C4-2B (cell line): ENCODE data around the gene PSD4.

Source experiments
- ZFX ChIP-seq: fragments of 450-650 bp; IDR thresholded peaks from 2 replicates; pipeline ENCODE4 v1.6.1; 2017
- TF ChIP-seq, protein P1 (sequence below): fragments of 450-650 bp; conservative IDR thresholded peaks from 2 replicates; pipeline ENCODE4 v1.5.1; 2017; ENCODE audit warnings: mild to moderate bottlenecking

DNA sequence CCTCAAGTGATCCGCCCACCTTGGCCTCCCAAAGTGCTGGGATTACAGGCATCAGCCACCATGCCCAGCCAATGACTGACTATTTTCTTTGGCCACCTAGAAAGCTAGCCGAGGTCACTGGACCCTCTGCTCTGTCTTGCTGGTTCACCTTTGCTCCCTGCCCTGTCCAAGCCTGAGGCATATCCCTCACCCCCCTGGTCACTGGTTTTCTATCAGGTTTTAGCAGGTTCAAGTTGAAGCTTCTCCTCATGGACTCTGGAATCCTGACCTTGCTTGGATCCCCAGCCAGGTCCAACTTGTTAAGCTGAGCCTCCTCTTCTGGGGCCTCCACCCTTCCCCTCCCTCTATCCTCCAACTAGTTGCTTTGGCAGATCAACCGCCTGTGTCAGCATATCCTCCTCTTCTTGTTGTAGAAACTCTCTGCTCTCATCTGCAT, 71.5 kb downstream of the PSD4 start:
- TF ChIP-seq, protein P1, sequence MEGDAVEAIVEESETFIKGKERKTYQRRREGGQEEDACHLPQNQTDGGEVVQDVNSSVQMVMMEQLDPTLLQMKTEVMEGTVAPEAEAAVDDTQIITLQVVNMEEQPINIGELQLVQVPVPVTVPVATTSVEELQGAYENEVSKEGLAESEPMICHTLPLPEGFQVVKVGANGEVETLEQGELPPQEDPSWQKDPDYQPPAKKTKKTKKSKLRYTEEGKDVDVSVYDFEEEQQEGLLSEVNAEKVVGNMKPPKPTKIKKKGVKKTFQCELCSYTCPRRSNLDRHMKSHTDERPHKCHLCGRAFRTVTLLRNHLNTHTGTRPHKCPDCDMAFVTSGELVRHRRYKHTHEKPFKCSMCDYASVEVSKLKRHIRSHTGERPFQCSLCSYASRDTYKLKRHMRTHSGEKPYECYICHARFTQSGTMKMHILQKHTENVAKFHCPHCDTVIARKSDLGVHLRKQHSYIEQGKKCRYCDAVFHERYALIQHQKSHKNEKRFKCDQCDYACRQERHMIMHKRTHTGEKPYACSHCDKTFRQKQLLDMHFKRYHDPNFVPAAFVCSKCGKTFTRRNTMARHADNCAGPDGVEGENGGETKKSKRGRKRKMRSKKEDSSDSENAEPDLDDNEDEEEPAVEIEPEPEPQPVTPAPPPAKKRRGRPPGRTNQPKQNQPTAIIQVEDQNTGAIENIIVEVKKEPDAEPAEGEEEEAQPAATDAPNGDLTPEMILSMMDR = no peak
- TF ChIP-seq ZFX = no peak
